Small intestine (tissue), 7 donors: ENCODE data around the gene ARPP21. TPM values are rescaled to one million over a fixed set of nuclear protein-coding genes. Genes with fewer than 3 reads are reported as not detected.
A peak's percentile ranks its signal among the peaks of the same experiment; 100 is the strongest.

Source experiments
- DNase-seq, 2 donors: peaks; one replicate each; pipeline versions ENCODE4 v3.0.0 to v3.0.0-alpha.2; 2013
- FAIRE-seq: peaks from 2 replicates; lab custom pipeline; 2012; peaks lifted over from hg19 to GRCh38; lab: Jason Lieb, UNC
- H3K27ac ChIP-seq, 3 donors: one replicate each; pipeline ENCODE4 v1.5.1; 2013; ENCODE audit warnings: low read length in 2 of 3, mild to moderate bottlenecking in 2 of 3, control low read depth in 1 of 3, inconsistent platforms in 1 of 3, low read depth in 1 of 3, moderate library complexity in 1 of 3
- H3K27me3 ChIP-seq, 3 donors: one replicate each; pipeline ENCODE4 v1.6.1; 2013; ENCODE audit warnings: low read length in 3 of 3, inconsistent platforms in 1 of 3; ENCODE audit not compliant: control insufficient read depth in 3 of 3, insufficient read depth in 3 of 3
- H3K36me3 ChIP-seq, 3 donors: one replicate each; pipeline ENCODE4 v1.6.1; 2013; ENCODE audit warnings: low read length in 3 of 3, inconsistent platforms in 1 of 3, low read depth in 1 of 3, mild to moderate bottlenecking in 1 of 3, moderate library complexity in 1 of 3; ENCODE audit not compliant: control insufficient read depth in 3 of 3, insufficient read depth in 2 of 3
- H3K4me1 ChIP-seq, 3 donors: one replicate each; pipeline ENCODE4 v1.6.1; 2013; ENCODE audit warnings: low read length in 2 of 3, inconsistent platforms in 1 of 3, low read depth in 1 of 3, mild to moderate bottlenecking in 1 of 3, moderate library complexity in 1 of 3; ENCODE audit not compliant: control insufficient read depth in 3 of 3, insufficient read depth in 2 of 3
- H3K4me3 ChIP-seq, 3 donors: one replicate each; pipeline ENCODE4 v1.5.1; 2013; ENCODE audit warnings: low read length in 3 of 3, control low read depth in 1 of 3, inconsistent platforms in 1 of 3, low read depth in 1 of 3, mild to moderate bottlenecking in 1 of 3, moderate library complexity in 1 of 3
- H3K9me3 ChIP-seq, 2 donors: one replicate each; pipeline ENCODE4 v1.6.1; 2013; ENCODE audit warnings: low read depth in 1 of 2, low read length in 1 of 2; ENCODE audit not compliant: control insufficient read depth in 2 of 2, insufficient read depth in 1 of 2
- WGBS, 3 donors: extraction: QIAGEN DNeasy Blood & Tissue Kit; methylation state at CpG; one replicate each; pipeline ENCODE4 v1.1.7; 2013; 5-methylcytosine and 5-hydroxymethylcytosine counted together
- polyA plus RNA-seq, 4 donors: library from polyadenylated mRNA; stranded (reverse) in 3 of 4; unstranded in 1 of 4; fragments of 200-250 nt in 3 of 4; fragments of 120-200 nt in 1 of 4; gene quantifications; one replicate each; pipeline versions ENCODE4 v1.2.1 to v1.2.3, GENCODE V29; 2013
- donor health status: healthy with polysubstance abuse.
- donor health status: control.
- donor health status: control.
- donor health status: Bipolar disorder and iron deficiency.
- donor health status: healthy.

The ARPP21 gene
- polyA plus RNA-seq, 4 donors: 0.74 to 1.4 TPM; not detected in 2

DNA sequence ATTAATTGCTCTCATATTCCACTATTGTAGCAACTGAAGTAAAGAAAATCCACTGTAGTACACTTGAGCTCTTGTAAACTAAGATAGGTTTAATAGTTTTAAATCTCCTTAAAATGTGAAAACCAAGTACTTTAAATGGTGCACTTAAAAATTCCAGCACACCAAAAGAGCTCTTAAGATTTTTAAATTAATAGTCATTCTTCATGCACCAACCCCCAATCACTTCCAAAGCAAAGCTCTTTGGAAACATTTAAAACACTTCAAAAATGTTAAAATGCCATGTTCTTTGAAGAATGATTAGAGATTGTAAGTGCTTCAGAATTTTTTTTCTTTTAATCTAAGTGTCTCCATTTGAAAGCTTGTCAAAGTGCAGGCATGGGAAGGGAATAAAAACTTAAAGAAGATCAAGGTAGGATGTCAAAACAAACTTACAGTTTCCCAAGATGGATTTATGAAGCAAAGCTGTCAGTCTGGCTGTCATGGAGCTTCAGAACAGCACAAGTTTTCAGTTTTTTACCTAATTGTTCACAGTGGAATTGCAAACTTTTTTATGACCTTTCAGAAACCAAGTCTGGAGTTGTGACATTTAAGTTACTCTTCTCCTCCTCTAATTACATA is 84.3 kb downstream of the ARPP21 start:
- H3K27ac ChIP-seq: no peak overlapping the region
- no peaks in the 10 kb centered on the region for H3K27me3 ChIP-seq
- no peaks in the 10 kb centered on the region for H3K36me3 ChIP-seq
- no peak for FAIRE-seq
- DNase-seq: no peak
- H3K4me3 ChIP-seq: no peak overlapping the region
- H3K4me1 ChIP-seq: no peaks in the 10 kb centered on the region
- H3K9me3 ChIP-seq: no peaks in the 10 kb centered on the region

DNA sequence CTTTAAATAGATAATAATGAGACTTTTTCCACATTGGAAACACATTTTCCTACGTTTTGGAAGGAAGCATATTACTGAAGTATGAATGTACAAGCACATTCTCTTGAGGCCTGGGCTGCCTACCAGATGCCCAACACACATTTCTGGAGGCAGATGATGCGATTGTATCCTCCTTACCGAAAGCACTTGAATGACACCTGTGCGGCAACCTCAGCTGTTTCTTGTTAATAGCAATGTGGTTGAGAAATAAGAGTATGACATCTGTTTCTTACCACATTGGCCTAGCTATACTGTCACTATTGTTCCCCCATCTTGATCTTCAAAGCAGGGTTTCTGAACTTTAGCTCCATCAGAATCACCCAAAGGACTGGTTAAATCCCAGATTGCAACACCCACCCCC is 84.8 kb downstream of the ARPP21 start:
- Histone ChIP-seq H3K4me3 (no peak overlapping the region), H3K4me1 (no peaks in the 10 kb centered on the region), H3K9me3 (no peaks in the 10 kb centered on the region), H3K36me3 (no peaks in the 10 kb centered on the region), H3K27ac (no peak overlapping the region), H3K27me3 (no peaks in the 10 kb centered on the region)
- DNase-seq (no peak), FAIRE-seq (no peak)
- 65 to 83% (median 75%) methylated on average over 4 of the region's 4 CpGs for WGBS, 3 donors

DNA sequence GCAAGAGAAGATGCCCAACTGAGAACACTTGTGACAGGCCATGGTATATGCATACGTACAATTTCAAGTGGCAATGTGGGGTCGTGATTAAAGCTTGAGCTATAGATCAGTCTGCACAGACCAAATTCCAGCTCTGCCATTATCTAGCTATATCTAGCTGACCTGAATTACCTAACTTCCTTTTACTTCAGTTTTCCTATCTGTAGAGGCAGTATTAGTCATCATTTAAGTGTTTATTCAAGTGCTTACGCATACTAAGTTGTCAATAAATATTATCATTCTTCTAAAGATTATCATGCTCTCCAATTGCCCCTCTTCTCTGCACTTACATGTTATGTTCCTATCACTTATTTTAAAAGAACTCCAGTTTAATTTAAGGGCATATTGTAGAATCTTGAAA is 87.9 kb downstream of the ARPP21 start:
- DNase-seq: peak in 1 of 2 donors; percentile 1
- no peaks in the 10 kb centered on the region for H3K36me3 ChIP-seq
- WGBS, 3 donors: 18 to 46% (median 39%) methylated on average over 3 of the region's 3 CpGs

DNA sequence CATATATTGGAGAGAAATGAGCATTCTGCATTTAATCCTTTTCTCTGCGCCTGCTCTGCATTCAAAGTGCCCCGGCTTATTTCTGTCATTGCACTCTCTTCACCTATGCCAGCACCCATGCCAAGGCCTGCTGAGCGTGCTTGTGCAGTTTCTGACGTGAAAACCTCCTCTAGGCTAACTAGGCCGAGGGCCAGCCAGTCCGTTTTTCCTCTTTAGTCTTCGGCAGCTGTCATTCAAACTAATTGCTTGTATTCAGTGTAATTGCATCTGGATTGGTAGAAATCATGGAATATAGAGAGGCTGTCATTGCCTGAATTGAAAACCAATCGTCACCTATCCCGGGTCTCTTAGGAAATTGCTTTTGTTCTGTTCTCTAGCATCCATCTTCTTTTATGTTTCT is 94.0 kb downstream of the ARPP21 start:
- DNase-seq: no peak

More for the DNA sequence above, 87.9 kb downstream of the ARPP21 start:
- Histone ChIP-seq H3K27me3 (no peaks in the 10 kb centered on the region), H3K4me3 (no peak overlapping the region), H3K4me1 (no peaks in the 10 kb centered on the region), H3K9me3 (no peaks in the 10 kb centered on the region), H3K27ac (no peak overlapping the region)
- FAIRE-seq: no peak

DNA sequence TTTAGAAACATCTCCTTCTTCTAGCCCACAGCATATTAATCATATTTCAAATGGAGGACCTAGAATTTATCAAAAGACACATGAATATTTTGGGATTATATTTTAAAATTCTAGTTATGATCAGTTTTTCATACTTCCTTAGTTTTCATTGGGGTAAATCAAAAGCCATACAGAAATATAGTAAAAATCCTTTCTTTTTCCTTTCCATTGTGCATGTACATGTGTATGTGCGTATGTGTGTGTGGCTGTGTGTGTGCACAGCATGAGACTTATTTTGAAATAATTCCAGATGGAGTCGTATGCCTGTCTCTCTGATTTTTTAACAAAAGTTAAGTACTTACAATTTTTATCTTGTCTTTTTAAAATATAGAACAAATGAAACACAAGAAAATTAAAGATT is 94.5 kb downstream of the ARPP21 start:
- H3K9me3 ChIP-seq: no peaks in the 10 kb centered on the region
- no peaks in the 10 kb centered on the region for H3K4me1 ChIP-seq
- 81 to 87% (median 83%) methylated on average over 2 of the region's 2 CpGs for WGBS, 3 donors
- H3K4me3 ChIP-seq: no peak overlapping the region
- H3K36me3 ChIP-seq: no peaks in the 10 kb centered on the region
- no peak overlapping the region for H3K27ac ChIP-seq
- DNase-seq: no peak
- H3K27me3 ChIP-seq: peaks cover 0 to 3% (median 0%) of the 10 kb centered on the region in 3 donors
- FAIRE-seq: no peak

More for the DNA sequence above, 94.0 kb downstream of the ARPP21 start:
- no peak overlapping the region for H3K27ac ChIP-seq
- no peaks in the 10 kb centered on the region for H3K36me3 ChIP-seq
- H3K4me1 ChIP-seq: no peaks in the 10 kb centered on the region
- H3K4me3 ChIP-seq: no peak overlapping the region
- 77 to 86% (median 85%) methylated on average over 9 of the region's 9 CpGs for WGBS, 3 donors
- no peak for FAIRE-seq
- peaks cover 0 to 3% (median 0%) of the 10 kb centered on the region in 3 donors for H3K27me3 ChIP-seq
- no peaks in the 10 kb centered on the region for H3K9me3 ChIP-seq

DNA sequence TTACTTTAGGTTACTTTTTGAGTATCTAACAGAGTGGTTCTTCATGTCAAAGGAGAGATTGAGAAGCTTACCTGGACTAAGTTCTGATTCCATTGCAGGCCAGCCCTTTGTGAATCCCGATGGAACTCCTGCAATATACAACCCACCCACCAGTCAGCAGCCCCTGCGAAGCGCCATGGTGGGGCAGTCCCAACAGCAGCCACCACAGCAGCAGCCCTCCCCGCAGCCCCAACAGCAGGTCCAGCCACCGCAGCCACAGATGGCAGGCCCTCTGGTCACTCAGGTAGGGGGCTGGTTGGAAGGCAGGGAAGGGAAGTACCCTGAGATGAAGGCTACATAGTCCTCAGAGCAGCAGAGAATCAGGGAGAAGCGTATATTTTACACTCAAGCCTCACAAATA is 97.8 kb downstream of the ARPP21 start:
- no peaks in the 10 kb centered on the region for H3K9me3 ChIP-seq
- 88 to 91% (median 90%) methylated on average over 6 of the region's 6 CpGs for WGBS, 3 donors
- H3K4me1 ChIP-seq: no peaks in the 10 kb centered on the region
- peaks cover 0 to 3% (median 0%) of the 10 kb centered on the region in 3 donors for H3K27me3 ChIP-seq
- FAIRE-seq: no peak
- H3K36me3 ChIP-seq: no peaks in the 10 kb centered on the region
- no peak overlapping the region for H3K27ac ChIP-seq
- H3K4me3 ChIP-seq: no peak overlapping the region
- DNase-seq: no peak

DNA sequence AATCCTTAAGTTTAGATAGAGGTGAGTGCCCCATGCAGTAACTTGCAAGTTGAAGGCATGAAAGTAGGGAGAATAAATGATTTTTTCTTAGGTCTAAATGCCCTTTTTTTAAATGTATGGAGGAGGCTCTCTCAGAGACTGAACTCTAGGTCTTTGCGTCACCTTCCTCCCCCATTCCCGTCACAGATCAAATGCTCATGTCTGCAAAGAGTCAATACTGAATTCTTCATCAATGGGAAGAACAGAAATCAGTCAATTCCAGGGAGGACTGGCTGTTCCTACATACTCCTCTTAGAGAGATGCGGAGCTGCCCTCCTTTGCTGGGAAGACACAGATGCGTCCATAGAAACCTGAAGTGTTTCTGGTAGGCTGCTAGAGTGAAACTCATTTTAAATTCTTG is 98.2 kb downstream of the ARPP21 start:
- Histone ChIP-seq H3K36me3 (no peaks in the 10 kb centered on the region), H3K27ac (no peak overlapping the region), H3K9me3 (no peaks in the 10 kb centered on the region), H3K4me3 (no peak overlapping the region), H3K27me3 (peaks cover 0 to 3% (median 0%) of the 10 kb centered on the region in 3 donors), H3K4me1 (no peaks in the 10 kb centered on the region)
- WGBS, 3 donors: 84 to 93% (median 88%) methylated on average over 4 of the region's 4 CpGs
- FAIRE-seq: no peak
- DNase-seq: no peak

DNA sequence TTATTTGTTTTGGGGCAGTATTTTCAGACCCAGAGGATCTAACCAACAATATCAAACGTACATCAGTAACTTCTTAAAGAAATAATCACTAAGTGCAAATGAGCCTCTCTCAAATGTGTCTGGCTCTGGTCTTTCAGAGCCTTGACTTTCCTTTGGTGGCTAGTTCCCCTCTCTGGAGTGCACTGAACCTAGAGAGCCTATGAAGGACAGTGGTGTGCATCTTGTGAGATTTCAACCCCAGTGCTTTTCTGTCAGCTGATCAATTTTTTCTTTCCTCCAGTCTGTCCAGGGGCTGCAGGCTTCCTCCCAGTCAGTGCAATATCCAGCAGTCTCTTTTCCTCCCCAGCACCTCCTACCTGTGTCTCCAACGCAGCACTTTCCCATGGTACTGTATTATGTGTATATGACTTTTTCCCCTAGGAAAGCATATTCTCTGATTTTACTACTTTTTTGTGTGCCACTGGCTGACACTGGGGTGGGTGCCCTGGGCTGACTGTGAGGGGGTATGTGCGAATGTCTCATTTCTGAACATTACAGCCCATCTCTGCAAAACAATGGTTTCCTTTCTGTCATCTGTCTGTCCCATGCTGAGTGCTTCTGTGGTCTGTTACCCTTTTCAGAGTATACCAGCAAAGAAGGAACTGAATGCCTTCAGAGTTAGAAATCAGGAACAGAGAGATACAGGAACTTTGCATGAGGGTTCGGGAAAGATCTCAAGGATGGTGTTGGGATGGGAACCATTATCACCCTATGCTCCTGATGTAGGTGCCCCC is 98.8 kb downstream of the ARPP21 start:
- Histone ChIP-seq H3K4me1 (no peaks in the 10 kb centered on the region), H3K27me3 (peaks cover 0 to 3% (median 0%) of the 10 kb centered on the region in 3 donors), H3K36me3 (no peaks in the 10 kb centered on the region), H3K9me3 (no peaks in the 10 kb centered on the region), H3K27ac (no peak overlapping the region), H3K4me3 (no peak overlapping the region)
- DNase-seq (no peak), FAIRE-seq (no peak)
- 81 to 84% (median 82%) methylated on average over 4 of the region's 4 CpGs for WGBS, 3 donors
